ENCODE results near the gene LETMD1. TPM values are rescaled to one million over a fixed set of nuclear protein-coding genes. Genes with fewer than 3 reads are reported as not detected.

The LETMD1 gene
- total and polyA plus RNA-seq, 9 of the 15 experiments (the other 6 are each of a cell fraction or from before 2014, with no cell fraction given), result 58.7 to 163 (median 75.4) TPM

- peak; percentile 28; the same call in 1 of the 2 replicates for TF ChIP-seq CHAMP1 (IDR thresholded peaks at IDR 0.05)
- no peak for TF ChIP-seq ZNF224 (CRISPR knock-in tag; IDR thresholded peaks at IDR 0.05)
- 0 out of 2 replicates have a peak, but pooled peaks have one; percentile 63 for TF ChIP-seq ZNF830 (CRISPR knock-in tag; IDR thresholded peaks at IDR 0.05)
- peak; percentile 28 for TF ChIP-seq JUND (IDR thresholded peaks at IDR 0.05; ENCODE audit: borderline replicate concordance, low read depth, low read length)
- no peak; the same call in 2 of the 3 replicates for TF ChIP-seq JUND (tag; IDR thresholded peaks at IDR 0.05; ENCODE audit: borderline replicate concordance, low read depth, low read length)
- peak; percentile 81 to 84 for TF ChIP-seq RAD21 (CRISPR knock-in tag; conservative IDR thresholded peaks at IDR 0.05 in 1 of 2, IDR thresholded peaks at IDR 0.05 in 1 of 2)
- TF ChIP-seq CBX8 (IDR thresholded peaks at IDR 0.05; ENCODE audit: borderline replicate concordance, extremely low read depth, low read depth, low read length, poor library complexity, severe bottlenecking), result no peak
- peak; percentile 61 for TF ChIP-seq MYC (IDR thresholded peaks at IDR 0.05; ENCODE audit: low read depth, low read length)
- TF ChIP-seq MYC (CRISPR knock-in tag; IDR thresholded peaks at IDR 0.05; ENCODE audit: borderline replicate concordance, low read depth), result no peak
- peak; percentile 71 for TF ChIP-seq SMC3 (conservative IDR thresholded peaks at IDR 0.05; ENCODE audit: insufficient read depth, low read depth, low read length)
- TF ChIP-seq PHF8 (IDR thresholded peaks at IDR 0.05; ENCODE audit: borderline replicate concordance, low read length), result peak; percentile 98
- TF ChIP-seq ATF3 (IDR thresholded peaks at IDR 0.05), result no peak
- no peak for TF ChIP-seq ATF3 (CRISPR knock-in tag; conservative IDR thresholded peaks at IDR 0.05)
- peak; percentile 77; the same call in 1 of the 2 replicates for TF ChIP-seq TFAP4 (CRISPR knock-in tag; IDR thresholded peaks at IDR 0.05; ENCODE audit: borderline replicate concordance)
- peak; percentile 93 for TF ChIP-seq ELF1 (tag; IDR thresholded peaks at IDR 0.05)
- TF ChIP-seq GABPB1 (CRISPR knock-in tag; IDR thresholded peaks at IDR 0.05), result peak; percentile 87
- TF ChIP-seq ZNF766 (CRISPR knock-in tag; conservative IDR thresholded peaks at IDR 0.05), result peak; percentile 70
- peak; percentile 46 for TF ChIP-seq GTF2B (IDR thresholded peaks at IDR 0.05; ENCODE audit: extremely low read depth, insufficient read length)
- TF ChIP-seq EP400 (IDR thresholded peaks at IDR 0.05), result peak; percentile 93
- peak; percentile 79 to 82 for TF ChIP-seq MAZ (CRISPR knock-in tag; conservative IDR thresholded peaks at IDR 0.05 in 1 of 2, IDR thresholded peaks at IDR 0.05 in 1 of 2)
These were observed at the start of gene LETMD1 (continued) for GRCh38 chr12:51047655-51048540.

Measured in K562 (cell line).